Measurements from ENCODE around the gene NPHS2.
"Not testable (repeated sequence)": the region's sequence is repeated elsewhere in the genome, so short reads cannot be mapped to it uniquely, and the experiment has no call there.

NPHS2 gene

GRCh38 chr1:179545321-179545720 lies 30.4 kb downstream of the NPHS2 start:
- no peak for DNase-seq

DNA sequence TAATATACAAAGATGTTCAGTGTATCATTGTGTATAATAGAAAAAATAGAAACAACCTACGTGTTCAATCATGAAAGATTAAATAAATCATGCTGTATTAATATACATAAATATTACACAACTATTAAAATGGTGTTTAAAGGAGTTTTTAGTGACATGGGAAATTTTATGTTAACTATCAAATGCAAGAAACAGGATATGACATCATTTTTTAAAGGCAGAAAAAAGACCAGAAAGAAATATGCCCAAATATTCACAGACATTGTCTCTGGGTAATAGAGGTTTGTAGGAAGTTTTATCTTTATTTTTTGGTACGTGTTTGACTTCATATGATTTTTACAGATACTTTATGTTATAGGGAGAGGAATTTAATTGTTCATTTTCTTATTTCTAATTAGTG lies 34.0 kb downstream of the NPHS2 start:
- DNase-seq, result no peak

- DNase-seq, result no peak
These were observed 45.4 kb downstream of the NPHS2 start for GRCh38 chr1:179530352-179530751.

GRCh38 chr1:179529482-179530195 lies 46.1 kb downstream of the NPHS2 start:
- no peak for DNase-seq

DNA sequence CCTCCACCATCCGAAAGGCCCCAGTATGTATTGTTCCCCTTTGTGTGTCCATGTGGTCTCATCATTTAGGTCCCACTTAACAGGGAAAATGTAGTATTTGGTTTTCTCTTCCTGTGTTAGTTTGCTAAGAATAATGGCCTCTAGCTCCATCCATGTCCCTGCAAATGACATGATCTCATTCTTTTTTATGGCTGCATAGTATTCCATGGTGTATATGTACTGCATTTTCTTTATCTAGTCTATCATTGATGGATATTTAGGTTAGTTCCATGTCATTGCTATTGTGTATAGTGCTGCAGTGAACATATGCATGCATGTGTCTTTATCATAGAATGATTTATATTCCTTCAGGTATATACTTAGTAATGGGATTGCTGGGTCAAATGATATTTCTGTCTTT lies 57.2 kb downstream of the NPHS2 start:
- not testable (repeated sequence) for DNase-seq

DNA sequence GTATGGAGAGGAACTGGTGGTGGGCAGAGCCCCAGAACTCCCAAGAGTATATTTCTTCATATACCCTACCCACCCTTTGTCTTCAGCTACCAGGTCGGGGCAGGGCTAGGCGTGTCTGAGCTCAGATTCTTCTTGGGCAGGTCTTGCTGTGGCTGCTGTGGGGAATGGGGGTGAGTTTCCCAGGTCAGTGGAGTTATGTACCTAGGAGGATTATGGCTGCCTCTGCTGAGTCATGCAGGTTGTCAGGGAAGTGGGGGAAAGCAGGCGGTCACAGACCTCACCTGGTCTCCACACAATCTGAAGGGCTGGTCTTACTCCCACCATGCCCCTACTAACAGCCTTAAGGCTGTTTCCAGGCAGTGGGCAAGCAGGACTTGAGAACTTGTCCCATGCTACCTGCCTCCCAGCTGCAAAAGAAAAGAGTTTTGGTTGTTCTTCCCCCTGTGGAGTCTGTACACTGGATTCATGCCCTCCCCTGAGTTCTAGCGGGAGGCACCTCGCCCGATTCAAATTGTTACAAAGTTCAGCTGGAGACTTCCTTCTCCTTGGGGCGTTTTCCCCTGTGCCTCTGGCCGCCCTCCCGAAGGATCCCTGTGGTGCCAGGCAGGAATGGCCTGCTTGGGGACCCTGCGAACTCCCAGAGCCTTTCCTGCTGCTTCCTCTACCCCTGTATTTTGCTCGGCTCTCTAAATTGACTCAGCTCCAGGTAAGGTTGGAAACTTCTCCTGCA lies 58.6 kb downstream of the NPHS2 start:
- DNase-seq, result no peak

DNA sequence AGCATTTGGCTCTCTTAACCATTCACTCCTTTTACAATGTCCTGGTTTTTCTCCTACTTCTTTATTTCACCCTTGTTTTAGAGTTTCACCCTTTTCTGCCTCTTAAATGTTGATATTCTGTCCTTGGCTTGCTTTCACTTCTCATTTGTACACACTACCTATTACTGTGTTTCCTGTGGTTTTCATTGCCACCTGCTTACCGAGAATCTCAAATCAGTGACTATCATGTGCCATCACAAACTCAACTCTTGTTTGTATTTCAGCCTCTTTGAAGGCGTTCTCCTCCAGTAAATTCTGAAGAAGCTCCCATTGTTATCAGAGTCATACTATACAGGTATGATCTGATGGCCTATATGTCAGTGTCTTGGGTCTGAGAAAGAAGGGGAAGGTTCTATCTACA lies 65.7 kb downstream of the NPHS2 start:
- no peak for DNase-seq

DNA sequence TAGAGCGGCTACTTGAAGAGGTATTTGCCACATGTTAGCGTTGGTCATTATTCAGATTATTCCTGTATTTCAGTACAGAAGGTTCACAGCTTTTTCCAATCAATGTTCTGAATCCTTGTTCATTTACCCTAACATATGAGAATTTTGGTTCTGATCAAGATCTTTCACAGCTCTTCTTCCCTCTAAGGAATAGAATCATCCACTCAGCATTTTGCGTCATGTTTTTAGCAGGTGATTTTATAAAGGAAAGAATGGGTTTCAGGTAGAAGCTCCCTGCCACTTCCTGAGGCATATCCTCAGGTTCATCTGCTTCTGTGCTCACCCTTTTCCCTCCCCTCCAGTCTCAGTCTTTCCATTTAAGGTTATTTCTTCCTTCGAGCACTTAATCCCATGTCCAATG lies 66.4 kb downstream of the NPHS2 start:
- DNase-seq, result no peak

DNA sequence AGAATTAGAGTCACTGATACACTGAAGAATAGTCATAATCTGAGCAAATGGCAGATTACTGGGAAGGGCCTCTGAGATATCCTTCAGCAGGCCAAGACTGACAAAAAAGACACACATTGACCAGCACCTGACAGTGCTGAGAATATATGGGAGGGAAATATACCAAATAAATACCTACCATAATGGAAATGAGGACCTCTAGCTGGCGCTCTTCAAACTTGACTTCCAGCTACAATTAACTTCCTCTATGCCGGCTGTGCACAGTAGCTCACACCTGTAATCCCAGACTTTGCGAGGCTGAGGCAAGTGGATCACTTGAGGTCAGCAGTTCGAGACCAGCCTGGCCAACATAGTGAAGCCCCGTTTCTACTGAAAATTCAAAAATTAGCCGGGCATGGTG lies 69.5 kb downstream of the NPHS2 start:
- no peak for DNase-seq
